Activated gamma-delta T cell treated with Interleukin-2 at 50 U/mL for 16 hours (primary cell): Measurements from ENCODE around the gene CCDC159.

ENCODE experiments used
- DNase-seq: peaks from one replicate; pipeline ENCODE4 v3.0.0-alpha.2; 2020

Gene CCDC159

GRCh38 chr19:11397089-11397610, 50.8 kb downstream of the CCDC159 start:
- DNase-seq, result no peak

DNA sequence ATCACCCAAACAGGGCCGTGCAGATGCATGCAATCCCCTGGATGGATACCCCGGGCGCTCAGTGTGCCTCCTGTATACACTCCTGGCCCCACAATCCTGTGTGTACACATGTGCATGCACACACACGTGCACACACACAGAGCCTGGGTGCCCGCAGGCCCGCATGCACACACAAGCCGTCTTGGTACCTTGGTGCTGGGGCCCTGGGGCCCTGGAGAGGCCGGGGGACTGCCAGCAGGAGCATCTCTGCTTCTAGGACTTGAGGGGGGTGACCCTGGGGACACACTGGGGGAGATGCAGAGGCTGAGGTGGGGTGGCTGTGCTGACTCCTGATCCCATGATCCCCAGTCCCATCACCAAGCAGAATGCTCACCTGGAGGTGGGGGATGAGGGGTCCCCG, 53.3 kb downstream of the CCDC159 start:
- no peak for DNase-seq

GRCh38 chr19:11400798-11401197, 54.5 kb downstream of the CCDC159 start:
- DNase-seq, result no peak

DNA sequence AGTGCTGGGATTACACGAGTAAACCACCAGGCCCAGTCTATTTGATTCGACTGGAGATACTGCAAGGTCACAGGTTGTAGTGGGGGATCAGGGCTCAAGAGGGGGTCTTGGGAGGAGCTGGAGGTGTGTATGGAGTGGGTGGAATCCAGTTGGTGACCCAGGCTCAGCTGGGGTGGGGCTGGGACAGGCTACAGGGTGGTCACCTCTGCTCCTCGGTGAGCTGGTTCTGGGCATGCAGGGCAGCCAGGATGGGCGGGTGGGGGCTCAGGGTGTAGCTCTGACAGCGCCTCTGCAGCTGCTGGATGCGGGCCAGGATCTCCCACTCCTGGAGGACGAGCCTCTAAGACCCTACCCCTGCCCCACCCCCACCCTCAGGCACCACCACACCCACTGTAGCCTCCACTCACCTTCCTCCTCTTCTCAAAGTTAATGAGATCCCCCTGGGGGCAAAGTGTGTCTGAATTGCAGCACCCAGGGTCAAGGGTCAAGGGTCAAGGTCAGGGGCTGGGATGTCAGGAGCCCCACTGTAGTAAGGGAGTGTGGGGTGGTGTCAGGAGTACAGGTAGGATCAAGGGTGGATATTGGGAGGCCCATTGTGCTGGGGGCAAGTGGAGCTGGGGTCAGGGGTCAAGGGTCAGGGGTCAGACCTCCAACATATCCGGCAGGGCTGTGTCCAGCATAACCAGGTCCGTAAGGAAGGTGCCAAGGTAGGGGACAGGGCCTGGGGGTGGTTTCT, 55.7 kb downstream of the CCDC159 start:
- no peak for DNase-seq
